ENCODE measurements around the gene TPT1. TPM values are rescaled to one million over a fixed set of nuclear protein-coding genes. Genes with fewer than 3 reads are reported as not detected.

Gene TPT1
- total RNA-seq, 1 donor from 2014 or later = 5,010 TPM

DNA sequence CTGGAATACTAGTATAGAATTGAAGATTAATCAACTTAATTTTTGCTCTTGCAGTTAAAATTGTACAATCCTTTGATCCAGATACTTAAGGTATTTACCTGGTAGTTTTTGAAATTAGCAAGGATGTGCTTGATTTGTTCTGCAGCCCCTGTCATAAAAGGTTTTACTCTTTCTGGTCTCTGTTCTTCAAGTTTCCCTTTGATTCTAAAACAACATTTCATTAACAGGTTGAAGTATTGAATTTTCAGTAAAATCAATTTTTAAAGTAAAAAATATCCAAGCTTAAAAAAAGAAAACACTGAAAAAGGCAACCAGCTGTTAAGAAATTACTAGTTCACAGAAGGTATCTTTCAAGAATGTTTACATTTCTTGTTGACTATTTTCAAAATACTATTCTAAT is 1.6 kb downstream of the TPT1 start:
- DNase-seq (no peak), ATAC-seq (no peak)
- Histone ChIP-seq H3K9me3 (no peaks in the 10 kb centered on the region), H3K4me3 (peak overlapping the region; percentile 96), H3K27ac (peak overlapping the region; percentile 100), H3K27me3 (ENCODE audit: low read depth) (no peaks in the 10 kb centered on the region), H3K4me1 (peaks cover 69% of the 10 kb centered on the region), H3K36me3 (peaks cover 64% of the 10 kb centered on the region)
- TF ChIP-seq CTCF (IDR thresholded peaks at IDR 0.05) = no peak
- intact Hi-C loops (cut with DNase I) = no loop called here

DNA sequence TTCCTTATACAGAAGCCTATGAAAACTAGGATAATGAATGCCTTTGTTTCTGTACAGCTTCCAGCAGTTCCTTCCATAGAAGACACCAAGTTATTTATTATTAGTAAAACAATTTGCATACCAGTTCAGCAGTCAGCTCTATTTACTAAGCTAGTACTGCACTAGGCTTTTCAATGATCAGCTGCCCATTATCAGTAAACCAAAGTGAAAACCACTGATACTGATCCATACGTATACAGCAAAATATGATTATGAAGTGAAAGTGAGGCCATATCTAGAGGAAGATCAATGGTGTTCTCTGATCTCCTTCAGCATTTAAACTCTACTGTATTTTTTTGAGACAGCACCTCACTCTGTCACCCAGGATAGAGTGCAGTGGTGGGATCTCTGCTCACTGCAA is 3.2 kb downstream of the TPT1 start:
- H3K36me3 ChIP-seq = peaks cover 70% of the 10 kb centered on the region
- H3K4me1 ChIP-seq = peaks cover 80% of the 10 kb centered on the region
- no peak overlapping the region for H3K27ac ChIP-seq
- no peak for DNase-seq
- intact Hi-C loops (cut with DNase I) = no loop called here
- H3K27me3 ChIP-seq (ENCODE audit: low read depth) = no peaks in the 10 kb centered on the region
- TF ChIP-seq CTCF (IDR thresholded peaks at IDR 0.05) = no peak
- no peaks in the 10 kb centered on the region for H3K9me3 ChIP-seq
- H3K4me3 ChIP-seq = peak overlapping the region; percentile 96
- no peak for ATAC-seq

DNA sequence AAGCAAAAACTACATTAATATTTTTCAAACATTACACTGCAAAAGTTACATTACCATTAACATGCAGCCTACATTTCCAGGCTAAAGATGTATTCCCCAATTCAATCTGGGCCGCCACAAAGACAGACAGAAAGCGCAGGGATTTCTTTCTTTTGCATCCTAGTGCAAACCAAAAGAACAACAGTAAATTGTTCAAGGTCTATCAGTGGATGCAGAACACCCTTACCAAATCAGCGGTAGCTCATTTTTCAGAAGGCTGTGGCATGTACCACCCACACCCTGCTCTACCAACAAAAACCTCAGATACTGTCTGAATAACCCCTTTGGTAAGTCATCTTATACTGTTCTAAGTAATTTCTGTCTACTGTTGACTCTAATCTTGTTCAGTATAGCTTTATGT is 3.6 kb downstream of the TPT1 start:
- Histone ChIP-seq H3K27ac (no peak overlapping the region), H3K4me1 (peaks cover 80% of the 10 kb centered on the region), H3K4me3 (no peak overlapping the region), H3K27me3 (ENCODE audit: low read depth) (no peaks in the 10 kb centered on the region), H3K9me3 (no peaks in the 10 kb centered on the region), H3K36me3 (peaks cover 70% of the 10 kb centered on the region)
- no peak for TF ChIP-seq CTCF (IDR thresholded peaks at IDR 0.05)
- no peak for ATAC-seq
- intact Hi-C loops (cut with DNase I) = no loop called here
- no peak for DNase-seq

- Histone ChIP-seq H3K27ac (peak overlapping the region; percentile 2), H3K27me3 (ENCODE audit: low read depth) (no peaks in the 10 kb centered on the region), H3K4me1 (peaks cover 80% of the 10 kb centered on the region), H3K36me3 (peaks cover 70% of the 10 kb centered on the region), H3K9me3 (no peaks in the 10 kb centered on the region), H3K4me3 (no peak overlapping the region)
- no peak for DNase-seq
- TF ChIP-seq CTCF (IDR thresholded peaks at IDR 0.05) = no peak
- no peak for ATAC-seq
- intact Hi-C loops (cut with DNase I) = no loop called here
These were observed 4.8 kb downstream of the TPT1 start for GRCh38 chr13:45336025-45336800.

- H3K36me3 ChIP-seq = peaks cover 70% of the 10 kb centered on the region
- peak overlapping the region; percentile 2 for H3K27ac ChIP-seq
- TF ChIP-seq CTCF (IDR thresholded peaks at IDR 0.05) = no peak
- H3K4me3 ChIP-seq = no peak overlapping the region
- H3K9me3 ChIP-seq = no peaks in the 10 kb centered on the region
- no peaks in the 10 kb centered on the region for H3K27me3 ChIP-seq (ENCODE audit: low read depth)
- H3K4me1 ChIP-seq = peaks cover 83% of the 10 kb centered on the region
- ATAC-seq (no peak), DNase-seq (no peak)
- intact Hi-C loops (cut with DNase I) = no loop called here
These were observed 5.5 kb downstream of the TPT1 start for GRCh38 chr13:45335397-45336024.
